ENCODE measurements around the gene RXRG. TPM values are rescaled to one million over a fixed set of nuclear protein-coding genes. Genes with fewer than 3 reads are reported as not detected.

RXRG gene
- total RNA-seq, 1 donor = not detected

- no peak for TF ChIP-seq CTCF (IDR thresholded peaks at IDR 0.05; ENCODE audit: insufficient read depth, low read length)
- DNase-seq (ENCODE audit: low read depth) = no peak
Measured at GRCh38 chr1:165426745-165427144, 18.2 kb downstream of the RXRG start.

GRCh38 chr1:165425621-165426020 lies 19.3 kb downstream of the RXRG start:
- no peak for TF ChIP-seq CTCF (IDR thresholded peaks at IDR 0.05; ENCODE audit: insufficient read depth, low read length)
- no peak overlapping the region for H3K4me3 ChIP-seq (ENCODE audit: low read depth, low read length)
- no peak for DNase-seq (ENCODE audit: low read depth)

More at GRCh38 chr1:165426745-165427144, 18.2 kb downstream of the RXRG start:
- H3K4me3 ChIP-seq (ENCODE audit: low read depth, low read length) = no peak overlapping the region

- peak; percentile 58 for DNase-seq (ENCODE audit: low read depth)
- no peak for TF ChIP-seq CTCF (IDR thresholded peaks at IDR 0.05; ENCODE audit: insufficient read depth, low read length)
- peak overlapping the region; percentile 53 for H3K4me3 ChIP-seq (ENCODE audit: low read depth, low read length)
Measured at GRCh38 chr1:165424454-165425216, 20.3 kb downstream of the RXRG start.

GRCh38 chr1:165423136-165423535 lies 21.8 kb downstream of the RXRG start:
- no peak for DNase-seq (ENCODE audit: low read depth)
- no peak for TF ChIP-seq CTCF (IDR thresholded peaks at IDR 0.05; ENCODE audit: insufficient read depth, low read length)
- H3K4me3 ChIP-seq (ENCODE audit: low read depth, low read length) = no peak overlapping the region

- TF ChIP-seq CTCF (IDR thresholded peaks at IDR 0.05; ENCODE audit: insufficient read depth, low read length) = no peak
- no peak for DNase-seq (ENCODE audit: low read depth)
Measured at GRCh38 chr1:165420655-165421054, 24.3 kb downstream of the RXRG start.

GRCh38 chr1:165419839-165420238 lies 25.1 kb downstream of the RXRG start:
- H3K4me3 ChIP-seq (ENCODE audit: low read depth, low read length) = no peak overlapping the region
- DNase-seq (ENCODE audit: low read depth) = no peak
- TF ChIP-seq CTCF (IDR thresholded peaks at IDR 0.05; ENCODE audit: insufficient read depth, low read length) = no peak

More at GRCh38 chr1:165420655-165421054, 24.3 kb downstream of the RXRG start:
- no peak overlapping the region for H3K4me3 ChIP-seq (ENCODE audit: low read depth, low read length)
